Inflammatory macrophage (primary cell): ENCODE results near the gene SV2B.
A peak's percentile ranks its signal among the peaks of the same experiment; 100 is the strongest.

Source experiments
- DNase-seq, 2 donors: peaks; one replicate each; pipeline ENCODE4 v3.0.0-alpha.2; 2020 to 2022

Gene SV2B

GRCh38 chr15:91104111-91104510 is 4.1 kb downstream of the SV2B start:
- DNase-seq = no peak

- DNase-seq = no peak
Observed at GRCh38 chr15:91108421-91108820, 8.4 kb downstream of the SV2B start.

GRCh38 chr15:91109885-91110284 is 9.8 kb downstream of the SV2B start:
- DNase-seq = no peak

GRCh38 chr15:91110407-91110806 is 10.3 kb downstream of the SV2B start:
- DNase-seq = no peak

DNA sequence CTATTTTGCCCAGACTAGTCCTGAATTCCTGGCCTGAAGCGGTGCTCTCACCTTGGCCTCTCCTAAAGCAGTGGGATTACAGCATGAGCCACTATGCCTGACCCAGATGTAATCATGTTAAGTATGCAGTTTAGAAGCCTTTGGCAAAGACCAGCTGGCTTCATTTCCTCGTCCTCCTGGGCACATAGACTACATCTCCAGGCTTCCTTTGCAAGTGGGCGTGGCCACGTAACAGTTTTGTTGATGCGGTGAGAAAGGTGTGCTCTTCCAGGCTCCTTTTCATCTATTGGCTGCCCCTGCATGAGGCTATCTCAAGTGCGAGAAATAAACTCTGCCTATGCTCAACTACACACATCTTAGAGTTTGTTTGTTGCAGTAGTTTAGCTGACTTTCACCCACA is 13.0 kb downstream of the SV2B start:
- no peak for DNase-seq

DNA sequence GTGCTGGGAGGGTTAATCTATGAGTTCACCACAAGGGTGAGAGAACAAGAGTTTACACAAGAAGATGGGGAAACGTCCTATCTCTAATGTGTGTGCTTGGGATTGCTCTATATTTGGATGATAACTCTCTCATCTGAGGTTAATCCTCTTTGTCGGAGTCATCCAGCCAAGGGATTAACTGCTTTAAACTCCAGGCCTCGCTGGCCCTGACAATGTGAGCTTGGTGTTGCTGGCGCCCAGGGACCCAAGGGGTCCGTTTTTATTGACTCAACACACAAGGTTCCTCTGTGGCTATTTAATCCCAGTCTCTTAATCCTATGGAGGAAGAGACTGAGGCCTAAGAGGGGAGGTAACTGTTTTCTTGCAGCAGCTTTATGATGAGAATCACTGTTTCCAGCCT is 14.2 kb downstream of the SV2B start:
- no peak for DNase-seq

GRCh38 chr15:91116113-91117067 is 16.3 kb downstream of the SV2B start:
- peak; percentile 5 to 36 for DNase-seq

DNA sequence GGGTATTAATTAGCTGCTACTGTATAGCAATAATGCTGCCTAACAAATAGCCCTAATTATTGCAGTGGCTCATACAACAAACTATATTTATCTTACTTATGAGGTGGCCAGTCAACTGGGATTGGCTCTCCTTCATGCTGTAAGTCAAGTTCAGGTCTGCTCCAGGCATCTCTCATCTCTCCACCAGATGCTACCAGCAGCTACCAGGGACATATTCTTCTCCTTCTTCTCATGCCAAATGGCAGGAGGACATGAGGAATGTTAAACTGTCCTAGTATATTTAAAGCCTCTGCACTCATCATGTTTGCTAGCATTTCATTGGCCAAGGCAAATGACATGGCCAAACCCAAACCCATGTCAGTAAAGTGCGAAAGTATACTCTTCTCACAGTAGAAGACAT is 17.3 kb downstream of the SV2B start:
- no peak for DNase-seq

GRCh38 chr15:91118817-91119590 is 18.9 kb downstream of the SV2B start:
- DNase-seq = no peak

DNA sequence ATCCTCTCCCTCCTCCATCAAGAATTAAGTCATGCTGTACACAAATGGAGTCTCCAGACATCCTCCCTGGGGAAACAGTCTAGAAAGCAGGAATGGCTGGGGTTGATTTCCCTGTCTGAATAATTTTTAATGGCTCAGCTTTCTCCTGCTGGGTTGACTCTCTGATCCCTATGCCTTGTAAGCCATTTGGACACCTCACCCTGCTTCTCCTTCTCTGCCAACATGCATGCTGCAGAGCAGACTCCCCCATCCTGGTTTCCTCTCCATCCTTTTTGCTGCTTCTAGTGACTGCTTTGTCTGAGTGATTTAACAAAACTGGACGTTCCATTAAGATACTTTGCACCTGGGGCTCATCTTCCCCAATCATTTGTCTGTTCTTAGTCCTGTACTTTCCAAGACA is 22.2 kb downstream of the SV2B start:
- no peak for DNase-seq

GRCh38 chr15:91124132-91124531 is 24.1 kb downstream of the SV2B start:
- no peak for DNase-seq

DNA sequence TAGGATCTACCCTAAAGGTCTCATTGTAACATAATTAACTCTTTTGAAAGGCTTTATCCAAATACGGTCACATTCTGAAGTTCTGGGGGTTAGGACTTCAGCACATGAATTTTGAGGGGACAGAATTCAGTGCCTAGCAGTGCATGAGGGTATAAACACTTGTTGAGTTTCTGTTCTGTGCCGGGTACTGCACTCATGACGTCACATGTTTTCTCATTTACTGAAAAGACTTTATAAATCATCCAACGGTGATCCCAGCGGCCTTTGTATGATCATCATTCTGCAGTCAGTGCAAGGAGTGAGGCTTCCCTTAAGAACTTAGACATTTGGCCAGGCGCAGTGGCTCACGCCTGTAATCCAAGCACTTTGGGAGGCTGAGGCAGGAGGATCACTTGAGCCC is 25.1 kb downstream of the SV2B start:
- no peak for DNase-seq

DNA sequence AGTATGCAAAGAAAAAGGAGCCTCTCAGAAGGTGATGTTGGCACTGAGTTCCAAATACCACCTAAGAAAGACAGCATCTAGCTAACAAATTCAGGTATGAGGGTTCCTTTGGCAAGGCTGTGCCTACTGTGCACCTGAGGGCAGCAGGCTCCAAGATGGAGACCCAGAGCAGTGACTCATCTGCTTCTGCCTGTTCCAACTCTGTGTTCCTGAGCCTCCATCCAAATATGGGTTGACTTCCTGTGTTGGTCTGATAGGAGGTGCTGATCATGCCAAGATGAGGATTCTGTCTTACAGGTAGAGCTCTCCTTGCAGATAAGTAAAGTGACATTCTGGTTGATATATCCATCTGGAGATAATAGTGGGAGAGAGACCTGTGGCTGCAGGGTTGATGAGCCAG is 26.0 kb downstream of the SV2B start:
- DNase-seq = no peak

DNA sequence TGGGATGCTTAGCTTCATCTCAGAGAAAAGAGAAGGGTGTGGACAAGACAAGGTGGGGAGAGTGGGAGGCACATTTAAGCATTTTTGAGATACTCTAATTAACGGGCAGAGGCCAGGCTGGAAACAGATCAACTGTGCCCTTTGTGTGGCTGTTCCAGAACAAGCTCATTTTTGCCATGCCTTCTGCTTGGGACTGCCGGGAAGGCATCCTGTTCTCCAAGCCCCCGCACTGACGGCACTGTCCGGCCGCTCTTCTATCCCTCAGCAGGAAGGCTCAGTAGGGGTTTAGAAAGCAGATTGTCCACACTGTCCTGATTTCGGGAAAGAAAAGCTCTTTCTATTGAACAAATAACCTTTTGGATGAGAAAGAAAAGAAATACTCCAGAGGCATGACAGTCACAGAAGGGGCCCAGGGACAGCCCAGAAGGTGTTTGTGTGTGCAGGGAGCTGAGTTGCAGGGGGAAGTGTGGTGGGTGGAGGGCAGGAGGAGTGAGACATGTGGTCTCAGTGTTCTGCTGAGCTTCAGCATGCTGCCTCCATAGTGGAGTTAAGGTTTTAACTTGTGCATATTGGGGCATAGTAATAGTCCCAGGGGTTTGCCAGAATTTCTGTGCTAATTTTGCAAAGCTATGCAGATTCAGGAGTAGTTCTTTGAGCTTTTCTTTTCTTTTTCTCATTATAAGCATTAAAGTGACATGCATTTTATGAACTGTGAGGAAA is 27.3 kb downstream of the SV2B start:
- no peak for DNase-seq

GRCh38 chr15:91128016-91128415 is 28.0 kb downstream of the SV2B start:
- DNase-seq = no peak

DNA sequence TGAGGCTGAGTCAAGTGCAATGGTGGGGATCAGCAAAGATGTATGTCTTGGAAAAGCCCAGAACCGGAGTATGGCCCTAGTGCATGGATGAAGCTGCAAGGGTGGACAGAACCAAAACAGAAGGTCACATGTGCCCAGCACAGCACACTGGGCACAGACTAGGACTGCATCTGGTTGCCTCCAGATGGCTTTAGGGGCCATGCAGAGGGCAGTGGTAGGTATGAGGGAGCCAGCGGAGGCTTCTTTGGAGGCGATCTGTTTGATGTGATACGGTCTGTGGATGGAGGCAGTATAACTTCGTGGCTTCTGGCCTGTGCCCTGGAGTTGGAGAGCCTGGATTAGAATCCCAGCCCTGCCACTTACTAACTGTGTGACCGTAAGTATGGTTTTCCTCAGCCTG is 29.4 kb downstream of the SV2B start:
- DNase-seq = no peak

DNA sequence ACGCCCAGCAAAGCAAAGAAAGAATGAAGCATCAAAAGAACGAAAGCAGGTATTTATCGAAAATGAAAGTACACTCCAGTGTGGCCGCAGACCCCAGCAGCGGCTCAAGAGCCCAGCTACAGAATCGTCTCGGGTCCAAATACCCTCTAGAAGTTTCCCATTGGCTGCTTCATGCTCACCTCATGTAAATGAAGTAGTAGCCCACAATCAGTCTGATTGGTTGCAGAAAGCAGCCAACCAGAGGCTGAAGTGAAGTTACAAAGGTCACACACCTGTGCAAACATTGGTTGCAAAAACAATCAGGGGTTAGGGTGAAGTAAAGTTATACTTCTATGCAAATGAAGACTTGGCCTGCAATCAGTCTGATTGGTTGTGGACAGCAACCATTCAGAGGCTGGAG is 32.0 kb downstream of the SV2B start:
- DNase-seq = no peak

GRCh38 chr15:91133511-91133910 is 33.5 kb downstream of the SV2B start:
- DNase-seq = no peak

- no peak for DNase-seq
Observed at GRCh38 chr15:91135201-91136130, 35.4 kb downstream of the SV2B start.

DNA sequence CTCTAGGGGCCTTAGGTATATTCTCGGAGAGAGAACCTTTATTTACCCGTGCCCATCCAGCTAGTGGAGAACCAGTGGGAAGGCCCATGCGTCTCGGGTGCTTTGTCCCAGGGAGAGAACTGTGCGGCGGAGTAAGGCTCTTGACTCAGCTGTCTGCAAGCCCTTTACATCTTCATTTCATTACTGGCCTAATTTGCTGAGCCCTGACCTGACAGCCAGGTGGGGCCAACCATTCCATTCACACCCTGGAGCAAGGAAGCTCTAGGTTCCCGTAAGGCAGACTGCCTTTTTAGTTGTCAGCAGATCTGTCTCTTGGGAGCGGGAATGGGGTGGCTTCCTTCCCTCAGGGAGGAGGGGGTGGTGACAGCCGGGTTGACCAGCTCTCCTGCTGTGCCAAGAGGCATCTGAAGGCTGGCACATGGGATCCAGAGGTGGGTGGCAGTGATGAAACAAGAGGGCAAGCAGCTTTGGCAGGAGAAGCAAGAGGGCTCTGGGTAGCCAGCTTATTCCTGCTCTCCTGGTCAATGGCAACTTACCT is 36.4 kb downstream of the SV2B start:
- DNase-seq = no peak

DNA sequence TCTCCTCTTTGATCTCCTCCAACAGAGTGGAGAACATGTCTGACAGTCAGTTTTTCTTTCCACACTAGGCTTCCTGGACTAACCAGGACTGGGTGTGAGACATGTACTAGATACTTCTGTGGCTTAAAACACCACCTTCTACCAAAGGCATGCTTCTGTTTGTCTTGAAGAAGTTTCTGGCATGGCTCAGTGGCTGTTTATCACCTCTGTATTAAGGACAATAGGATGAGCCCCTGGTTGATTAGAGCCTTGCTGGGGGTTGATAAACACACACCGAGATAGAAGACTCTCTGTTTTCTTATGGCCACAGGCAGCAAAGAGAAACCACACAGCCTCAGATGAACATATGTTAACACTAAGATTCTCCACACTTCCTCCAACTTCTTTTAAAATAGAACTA is 40.5 kb downstream of the SV2B start:
- no peak for DNase-seq

- DNase-seq = no peak
Observed at GRCh38 chr15:91141097-91141496, 41.0 kb downstream of the SV2B start.
